MM.1S (cell line): ENCODE data around the gene THOP1.

ENCODE experiments used
- DNase-seq: peaks from one replicate; pipeline ENCODE4 v3.0.0-alpha.2; 2015
- H2AFZ ChIP-seq: fragments of 300-600 bp; sonication (generic); 2 replicates; pipeline ENCODE4 v1.6.0; 2016; ENCODE audit warnings: antibody characterized with exemption, low read length
- H3F3A ChIP-seq: fragments of 300-600 bp; sonication (generic); 2 replicates; pipeline ENCODE4 v1.6.1; 2016; ENCODE audit warnings: mild to moderate bottlenecking, antibody characterized with exemption, low read length, moderate library complexity, mixed read lengths; ENCODE audit not compliant: insufficient read depth
- H3K27ac ChIP-seq: fragments of 300-600 bp; sonication (generic); 2 replicates; pipeline ENCODE4 v1.5.1; 2016; ENCODE audit warnings: mild to moderate bottlenecking, low read length
- H3K27me3 ChIP-seq: fragments of 300-600 bp; sonication (generic); replicated peaks from 2 replicates; pipeline ENCODE4 v1.6.0; 2016; ENCODE audit warnings: low read length; ENCODE audit not compliant: insufficient read depth
- H3K36me3 ChIP-seq: fragments of 300-600 bp; sonication (generic); replicated peaks from 2 replicates; pipeline ENCODE4 v1.6.1; 2016; ENCODE audit warnings: mild to moderate bottlenecking, low read length, mixed read lengths; ENCODE audit not compliant: insufficient read depth
- H3K4me1 ChIP-seq: fragments of 300-600 bp; sonication (generic); 2 replicates; pipeline ENCODE4 v1.6.1; 2016; ENCODE audit warnings: low read length, mixed read lengths
- H3K4me2 ChIP-seq: fragments of 300-600 bp; sonication (generic); 2 replicates; pipeline ENCODE4 v1.6.0; 2016; ENCODE audit warnings: low read depth, low read length
- H3K4me3 ChIP-seq: fragments of 300-600 bp; sonication (generic); 2 replicates; pipeline ENCODE4 v1.5.1; 2016; ENCODE audit warnings: low read length, mixed read lengths
- H3K79me2 ChIP-seq: fragments of 300-600 bp; sonication (generic); 2 replicates; pipeline ENCODE4 v1.6.1; 2016; ENCODE audit warnings: mixed run types, low read length, mixed read lengths
- H3K9ac ChIP-seq: fragments of 300-600 bp; sonication (generic); 2 replicates; pipeline ENCODE4 v1.6.1; 2016; ENCODE audit warnings: low read length, mixed read lengths
- H3K9me2 ChIP-seq: fragments of 300-600 bp; sonication (generic); replicated peaks from 2 replicates; pipeline ENCODE4 v1.6.1; 2016; ENCODE audit warnings: mild to moderate bottlenecking, low read length, mixed read lengths; ENCODE audit not compliant: insufficient read depth
- H3K9me3 ChIP-seq: fragments of 300-600 bp; sonication (generic); replicated peaks from 2 replicates; pipeline ENCODE4 v1.6.1; 2016; ENCODE audit warnings: mild to moderate bottlenecking, low read length, mixed read lengths; ENCODE audit not compliant: insufficient read depth
- H4K20me1 ChIP-seq: fragments of 300-600 bp; sonication (generic); 2 replicates; pipeline ENCODE4 v1.6.1; 2016; ENCODE audit warnings: mild to moderate bottlenecking, low read length, moderate library complexity, mixed read lengths; ENCODE audit not compliant: insufficient read depth
- CTCF ChIP-seq: fragments of 300-600 bp; sonication (generic); IDR thresholded peaks from 2 replicates; pipeline ENCODE4 v1.5.1; 2016; ENCODE audit warnings: antibody characterized with exemption, low read length, mixed read lengths
- EZH2 ChIP-seq: fragments of 300-600 bp; sonication (generic); optimal IDR thresholded peaks from 2 replicates; pipeline ENCODE3; 2017; ENCODE audit warnings: low read depth, mild to moderate bottlenecking, antibody characterized with exemption, low read length, mixed read lengths
- EZH2phosphoT487 ChIP-seq: fragments of 300-600 bp; sonication (generic); IDR thresholded peaks from 2 replicates; pipeline ENCODE4 v1.6.1; 2018; ENCODE audit warnings: antibody characterized with exemption, low read length

The THOP1 gene

GRCh38 chr19:2761876-2762782 is 23.2 kb upstream of the THOP1 start:
- Histone ChIP-seq H3K9me2 (no peaks in the 10 kb centered on the region), H4K20me1 (no peaks in the 10 kb centered on the region), H3K27ac (no peak overlapping the region), H3F3A (no peaks in the 10 kb centered on the region), H3K4me2 (no peak overlapping the region), H3K4me3 (no peak overlapping the region), H3K79me2 (0 out of 2 replicates have a peak, but pooled peaks cover 3% of the 10 kb centered on the region), H3K9me3 (no peaks in the 10 kb centered on the region), H3K4me1 (no peaks in the 10 kb centered on the region), H3K36me3 (no peaks in the 10 kb centered on the region; the same call in 1 of the 2 replicates), H3K9ac (no peak overlapping the region), H3K27me3 (no peaks in the 10 kb centered on the region), H2AFZ (no peak overlapping the region)
- TF ChIP-seq EZH2phosphoT487 (no peak), EZH2 (no peak), CTCF (no peak)
- no peak for DNase-seq

GRCh38 chr19:2762783-2763496 is 22.4 kb upstream of the THOP1 start:
- Histone ChIP-seq H3K27me3 (no peaks in the 10 kb centered on the region), H3F3A (no peaks in the 10 kb centered on the region), H3K36me3 (peaks cover 5% of the 10 kb centered on the region; the same call in 1 of the 2 replicates), H4K20me1 (no peaks in the 10 kb centered on the region), H3K4me3 (no peak overlapping the region), H3K79me2 (peaks cover 6% of the 10 kb centered on the region), H3K4me2 (no peak overlapping the region), H3K4me1 (no peaks in the 10 kb centered on the region), H3K9ac (no peak overlapping the region), H3K9me2 (no peaks in the 10 kb centered on the region), H3K9me3 (no peaks in the 10 kb centered on the region), H3K27ac (no peak overlapping the region), H2AFZ (no peak overlapping the region)
- DNase-seq, result no peak
- no peak for TF ChIP-seq EZH2
- TF ChIP-seq EZH2phosphoT487, result no peak
- no peak for TF ChIP-seq CTCF

GRCh38 chr19:2763687-2764086 is 21.6 kb upstream of the THOP1 start:
- H3K79me2 ChIP-seq, result peaks cover 14% of the 10 kb centered on the region
- no peak overlapping the region for H3K4me2 ChIP-seq
- no peaks in the 10 kb centered on the region for H3K4me1 ChIP-seq
- no peak overlapping the region for H3K9ac ChIP-seq
- H3K36me3 ChIP-seq, result peaks cover 10% of the 10 kb centered on the region
- H3K9me2 ChIP-seq, result no peaks in the 10 kb centered on the region
- no peaks in the 10 kb centered on the region for H3K9me3 ChIP-seq
- TF ChIP-seq CTCF, result no peak
- no peak for TF ChIP-seq EZH2phosphoT487
- no peak for TF ChIP-seq EZH2
- H3F3A ChIP-seq, result no peaks in the 10 kb centered on the region
- H3K4me3 ChIP-seq, result no peak overlapping the region
- H3K27ac ChIP-seq, result no peak overlapping the region
- no peaks in the 10 kb centered on the region for H3K27me3 ChIP-seq
- H4K20me1 ChIP-seq, result peaks cover 6% of the 10 kb centered on the region; the same call in 1 of the 2 replicates
- no peak for DNase-seq
- no peak overlapping the region for H2AFZ ChIP-seq
